Thyroid gland (tissue), 4 donors: ENCODE results near the gene AFF2.

Experiments
- CTCF ChIP-seq, 6 experiments: fragments of 200-600 bp in 3 of 6; fragments of 450-650 bp in 3 of 6; sonication (generic) in 3 of 6; IDR thresholded peaks; one replicate each; pipeline ENCODE4 v1.5.1; 2016 to 2019; ENCODE audit warnings: antibody characterized with exemption in 6 of 6, mild to moderate bottlenecking in 2 of 6, inconsistent platforms in 1 of 6, moderate library complexity in 1 of 6
- POLR2A ChIP-seq, 2 donors: fragments of 450-650 bp; IDR thresholded peaks; one replicate each; pipeline ENCODE4 v1.6.1; 2017; ENCODE audit warnings: antibody characterized with exemption in 2 of 2, mild to moderate bottlenecking in 2 of 2, moderate library complexity in 1 of 2

- TF ChIP-seq CTCF (IDR thresholded peaks at IDR 0.05): no peak
- no peak for TF ChIP-seq POLR2A (IDR thresholded peaks at IDR 0.05)
Observed at GRCh38 chrX:148878371-148878770, 378.0 kb downstream of the AFF2 start.
